B cell (primary cell): ENCODE data around the gene TSPO. TPM values are rescaled to one million over a fixed set of nuclear protein-coding genes. Genes with fewer than 3 reads are reported as not detected.

Experiments used
- ATAC-seq: fragments of 200-7000 bp; cut with Tn5 transposase; one replicate; pipeline ENCODE4 v1.10.0; 2021; ENCODE audit warnings: low read depth, mild to moderate bottlenecking, moderate number of reproducible peaks, moderate library complexity
- CTCF ChIA-PET: fragments of 350-600 bp; sonication (Branson Sonifier 250); formaldehyde crosslinking; loops from one replicate; lab custom pipeline; 2021; ENCODE audit warnings: antibody characterized with exemption, inconsistent platforms; lab: Charles Lee
- POLR2A ChIA-PET: fragments of 350-600 bp; sonication (Branson Sonifier 250); formaldehyde crosslinking; loops from one replicate; lab custom pipeline; 2021; ENCODE audit warnings: antibody characterized with exemption; lab: Charles Lee
- DNase-seq: peaks from one replicate; pipeline ENCODE4 v3.0.0; 2013
- H2AFZ ChIP-seq: 2 replicates; pipeline ENCODE4 v1.6.1; 2012; ENCODE audit warnings: mild to moderate bottlenecking, low read depth, low read length; ENCODE audit not compliant: insufficient read depth, poor library complexity, severe bottlenecking
- H3K27ac ChIP-seq, 2 donors: 1 replicate in 1 of 2; 2 replicates in 1 of 2; pipeline ENCODE4 v1.5.1; 2012 to 2013; ENCODE audit warnings: low read length in 2 of 2, mild to moderate bottlenecking in 2 of 2, moderate library complexity in 1 of 2
- H3K27me3 ChIP-seq, 4 experiments: fragments of 200-600 bp in 1 of 4; sonication (generic) in 1 of 4; replicated peaks in 1 of 4; 1 replicate in 2 of 4; 2 replicates in 2 of 4; pipeline versions ENCODE4 v1.6.1 to v1.7.0; 2013 to 2016; ENCODE audit warnings: low read length in 3 of 4, mild to moderate bottlenecking in 2 of 4, mixed read lengths in 1 of 4, moderate library complexity in 1 of 4; ENCODE audit not compliant: insufficient read depth in 4 of 4, control insufficient read depth in 3 of 4; ENCODE audit errors: control extremely low read depth in 1 of 4
- H3K36me3 ChIP-seq, 2 experiments: replicated peaks in 1 of 2; 1 replicate in 1 of 2; 2 replicates in 1 of 2; pipeline versions ENCODE4 v1.6.1 to v1.7.1; 2013; ENCODE audit warnings: low read length in 1 of 2; ENCODE audit not compliant: insufficient read depth in 2 of 2, control insufficient read depth in 1 of 2; ENCODE audit errors: control extremely low read depth in 1 of 2, extremely low read depth in 1 of 2
- H3K4me1 ChIP-seq, 2 donors: fragments of 200-600 bp in 1 of 2; sonication (generic) in 1 of 2; 1 replicate in 1 of 2; 2 replicates in 1 of 2; pipeline versions ENCODE4 v1.5.1 to v1.6.1; 2013 to 2017; ENCODE audit warnings: low read length in 2 of 2; ENCODE audit not compliant: control insufficient read depth in 2 of 2, insufficient read depth in 2 of 2
- H3K4me2 ChIP-seq: replicated peaks from 2 replicates; pipeline ENCODE3; 2012; ENCODE audit warnings: mild to moderate bottlenecking, low read depth, low read length; ENCODE audit not compliant: poor library complexity, severe bottlenecking
- H3K4me3 ChIP-seq, 5 experiments: fragments of 200-600 bp in 1 of 5; sonication (generic) in 1 of 5; 1 replicate in 3 of 5; 2 replicates in 2 of 5; pipeline versions ENCODE4 v1.5.1 to v1.7.0; 2011 to 2016; ENCODE audit warnings: low read length in 4 of 5, mild to moderate bottlenecking in 4 of 5, low read depth in 2 of 5, control low read depth in 1 of 5, moderate library complexity in 1 of 5; ENCODE audit not compliant: insufficient read depth in 1 of 5; ENCODE audit errors: control extremely low read depth in 1 of 5, extremely low read depth in 1 of 5
- H3K79me2 ChIP-seq: fragments of 200-600 bp; sonication (generic); one replicate; pipeline ENCODE4 v1.6.0; 2016; ENCODE audit warnings: low read length; ENCODE audit not compliant: control insufficient read depth, insufficient read depth
- H3K9ac ChIP-seq: fragments of 200-600 bp; sonication (generic); 2 replicates; pipeline ENCODE4 v1.6.1; 2017; ENCODE audit warnings: mild to moderate bottlenecking, low read length, moderate library complexity
- H3K9me3 ChIP-seq, 3 donors: one replicate each; pipeline versions ENCODE4 v1.6.1 to v1.7.1; 2013; ENCODE audit warnings: low read length in 2 of 3; ENCODE audit not compliant: control insufficient read depth in 2 of 3, insufficient read depth in 1 of 3; ENCODE audit errors: control extremely low read depth in 1 of 3
- H4K20me1 ChIP-seq: 2 replicates; pipeline ENCODE4 v1.6.0; 2012; ENCODE audit warnings: mild to moderate bottlenecking, low read length; ENCODE audit not compliant: insufficient read depth, control insufficient read depth, poor library complexity, severe bottlenecking
- H3K27ac Mint-ChIP-seq: one replicate; pipeline ENCODE4 v1.8.0; 2021; ENCODE audit warnings: mixed read lengths
- H3K27me3 Mint-ChIP-seq: one replicate; pipeline ENCODE4 v1.8.0; 2021; ENCODE audit warnings: mixed read lengths
- H3K4me1 Mint-ChIP-seq: one replicate; pipeline ENCODE4 v1.8.0; 2021; ENCODE audit warnings: mixed read lengths
- H3K4me3 Mint-ChIP-seq: one replicate; pipeline ENCODE4 v1.8.0; 2021; ENCODE audit warnings: mixed read lengths
- H3K9me3 Mint-ChIP-seq: one replicate; pipeline ENCODE4 v1.8.0; 2022; ENCODE audit warnings: mixed read lengths; ENCODE audit not compliant: insufficient read depth
- EZH2 ChIP-seq: IDR thresholded peaks from 2 replicates; pipeline ENCODE4 v1.6.1; 2012; ENCODE audit warnings: borderline replicate concordance, low read depth, mild to moderate bottlenecking, moderate library complexity, low read length; ENCODE audit not compliant: insufficient read depth, poor library complexity, severe bottlenecking
- WGBS: methylation state at CpG from one replicate; pipeline ENCODE4 v1.1.5; 2013; ENCODE audit warnings: missing lambda C conversion rate; ENCODE audit not compliant: insufficient coverage; 5-methylcytosine and 5-hydroxymethylcytosine counted together
- intact Hi-C: fragments of 100-400 bp; cut with micrococcal nuclease; formaldehyde crosslinking; loops from one replicate; pipeline ENCODE4 v1.10.0; 2022
- polyA plus RNA-seq: library from polyadenylated mRNA; depleted of rRNA; stranded (reverse); fragments of >200 nt; gene quantifications from 2 replicates; pipeline ENCODE4 v1.2.3, GENCODE V29; 2012
- total RNA-seq, 2 donors: library from RNA; stranded (reverse); fragments of 120-200 nt in 1 of 2; gene quantifications; 1 replicate in 1 of 2; 2 replicates in 1 of 2; pipeline versions ENCODE4 v1.2.3 to v1.2.4, GENCODE V29; 2013 to 2022
- TF ChIP-seq, protein P1 (sequence below): fragments of 200-600 bp; IDR thresholded peaks from one replicate; pipeline ENCODE4 v1.8.0; 2022; ENCODE audit warnings: antibody characterized with exemption, mild to moderate bottlenecking

Gene TSPO
- total and polyA plus RNA-seq, 2 donors (not counting 1 experiment from before 2014, with no cell fraction given): 54.9 to 94.2 TPM

DNA sequence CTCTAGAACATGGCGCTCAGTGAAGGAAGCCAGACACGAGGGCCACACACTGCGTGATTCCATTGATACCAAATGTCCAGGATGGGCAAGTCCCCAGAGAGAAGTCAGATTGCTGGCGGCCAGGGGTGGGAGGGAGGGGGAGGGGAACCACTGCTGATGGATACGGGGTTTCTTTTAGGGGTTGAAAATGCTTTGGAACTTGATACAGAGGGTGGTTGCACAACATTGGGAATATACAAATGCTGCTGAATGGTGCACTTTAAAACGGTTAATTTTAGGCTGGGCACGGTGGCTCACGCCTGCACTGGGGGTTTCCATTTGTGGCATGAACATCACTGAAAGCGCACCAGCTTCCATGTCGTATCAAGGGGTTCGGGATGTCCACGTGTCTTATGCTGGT, 5.1 kb downstream of the TSPO start:
- POLR2A ChIA-PET: no interaction called here

DNA sequence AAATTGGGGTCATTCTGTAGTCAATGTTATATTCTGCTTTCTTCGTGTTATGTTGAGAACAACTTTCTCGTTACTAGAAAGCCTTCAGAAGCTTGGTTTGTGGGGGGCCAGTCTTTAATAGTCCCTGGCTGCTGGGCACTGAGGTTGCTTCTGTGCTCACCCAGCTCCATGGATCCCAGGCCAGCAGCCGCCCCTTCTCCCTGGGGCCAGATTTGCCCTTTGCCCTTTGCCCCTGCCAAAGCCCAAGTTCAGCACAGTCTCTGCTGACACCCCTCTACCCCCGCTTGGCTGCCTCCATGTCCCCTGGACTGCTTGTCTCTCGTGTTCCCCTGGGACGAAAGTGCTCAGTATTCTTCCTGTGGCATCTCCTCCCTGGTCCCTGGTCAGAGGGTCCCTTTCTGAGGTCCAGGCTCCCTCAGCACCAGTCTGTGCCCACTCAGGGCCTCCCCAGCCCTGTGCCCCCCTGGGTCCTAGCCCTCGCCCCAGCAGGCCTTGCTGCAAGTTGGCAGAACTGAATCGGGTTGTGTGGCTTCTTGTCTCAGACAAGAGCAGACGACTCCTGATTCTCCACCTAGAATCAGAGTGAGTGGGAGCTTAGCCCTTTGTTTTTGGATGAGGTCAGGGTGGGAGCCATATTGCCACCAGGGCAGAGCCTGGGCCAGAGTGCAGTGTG, 6.7 kb downstream of the TSPO start:
- intact Hi-C loops: no loop called here
- H3K9me3 Mint-ChIP-seq: no peaks in the 10 kb centered on the region
- no peak for DNase-seq
- CTCF ChIA-PET: no interaction called here
- Histone ChIP-seq H3K79me2 (no peaks in the 10 kb centered on the region), H3K4me1 (peaks cover 1 to 8% of the 10 kb centered on the region in 2 donors), H3K27me3 (no peaks in the 10 kb centered on the region), H3K27ac (no peak overlapping the region), H3K9ac (no peak overlapping the region), H2AFZ (no peak overlapping the region), H3K36me3 (peaks cover 0 to 5% of the 10 kb centered on the region in 2 experiments), H3K4me2 (no peak overlapping the region), H4K20me1 (peaks cover 23% of the 10 kb centered on the region), H3K4me3 (no peak overlapping the region), H3K9me3 (no peaks in the 10 kb centered on the region)
- POLR2A ChIA-PET: interaction anchor here (0.6 kb wide), 1 partner anchor 516 kb away, joined by 3 read pairs; no protein-coding TSS in a partner anchor
- H3K27me3 Mint-ChIP-seq: no peaks in the 10 kb centered on the region
- no peak for ATAC-seq
- no peak overlapping the region for H3K4me3 Mint-ChIP-seq
- H3K4me1 Mint-ChIP-seq: peaks cover 12% of the 10 kb centered on the region
- 86% methylated on average over 9 of the region's 9 CpGs for WGBS
- no peak overlapping the region for H3K27ac Mint-ChIP-seq
- TF ChIP-seq, protein P1, sequence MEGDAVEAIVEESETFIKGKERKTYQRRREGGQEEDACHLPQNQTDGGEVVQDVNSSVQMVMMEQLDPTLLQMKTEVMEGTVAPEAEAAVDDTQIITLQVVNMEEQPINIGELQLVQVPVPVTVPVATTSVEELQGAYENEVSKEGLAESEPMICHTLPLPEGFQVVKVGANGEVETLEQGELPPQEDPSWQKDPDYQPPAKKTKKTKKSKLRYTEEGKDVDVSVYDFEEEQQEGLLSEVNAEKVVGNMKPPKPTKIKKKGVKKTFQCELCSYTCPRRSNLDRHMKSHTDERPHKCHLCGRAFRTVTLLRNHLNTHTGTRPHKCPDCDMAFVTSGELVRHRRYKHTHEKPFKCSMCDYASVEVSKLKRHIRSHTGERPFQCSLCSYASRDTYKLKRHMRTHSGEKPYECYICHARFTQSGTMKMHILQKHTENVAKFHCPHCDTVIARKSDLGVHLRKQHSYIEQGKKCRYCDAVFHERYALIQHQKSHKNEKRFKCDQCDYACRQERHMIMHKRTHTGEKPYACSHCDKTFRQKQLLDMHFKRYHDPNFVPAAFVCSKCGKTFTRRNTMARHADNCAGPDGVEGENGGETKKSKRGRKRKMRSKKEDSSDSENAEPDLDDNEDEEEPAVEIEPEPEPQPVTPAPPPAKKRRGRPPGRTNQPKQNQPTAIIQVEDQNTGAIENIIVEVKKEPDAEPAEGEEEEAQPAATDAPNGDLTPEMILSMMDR: no peak
- TF ChIP-seq EZH2: no peak

More for the DNA sequence above, 5.1 kb downstream of the TSPO start:
- peaks cover 7 to 22% of the 10 kb centered on the region in 2 donors for H3K4me1 ChIP-seq
- H3K27ac ChIP-seq: no peak overlapping the region
- H3K9me3 ChIP-seq: no peaks in the 10 kb centered on the region
- DNase-seq (no peak), ATAC-seq (no peak)
- H3K4me3 ChIP-seq: no peak overlapping the region
- CTCF ChIA-PET: no interaction called here
- TF ChIP-seq, protein P1: no peak
- no peak for TF ChIP-seq EZH2
- no peak overlapping the region for H3K9ac ChIP-seq
- H4K20me1 ChIP-seq: peaks cover 23% of the 10 kb centered on the region
- WGBS: 88% methylated on average over 10 of the region's 12 CpGs
- peaks cover 14% of the 10 kb centered on the region for H3K79me2 ChIP-seq
- Mint-ChIP-seq H3K4me1 (peaks cover 20% of the 10 kb centered on the region), H3K9me3 (no peaks in the 10 kb centered on the region), H3K27me3 (no peaks in the 10 kb centered on the region), H3K27ac (no peak overlapping the region), H3K4me3 (no peak overlapping the region)
- H2AFZ ChIP-seq: no peak overlapping the region
- H3K4me2 ChIP-seq: no peak overlapping the region
- peaks cover 0 to 5% of the 10 kb centered on the region in 2 experiments for H3K36me3 ChIP-seq
- H3K27me3 ChIP-seq: no peaks in the 10 kb centered on the region
- intact Hi-C loops: no loop called here
